ENCODE measurements around the gene MAP4. TPM values are rescaled to one million over a fixed set of nuclear protein-coding genes. Genes with fewer than 3 reads are reported as not detected.

Gene MAP4
- total and polyA plus RNA-seq, 2 of the 13 experiments (the other 11 are each of a cell fraction or from before 2014, with no cell fraction given), result 33.1 to 38.7 TPM

DNA sequence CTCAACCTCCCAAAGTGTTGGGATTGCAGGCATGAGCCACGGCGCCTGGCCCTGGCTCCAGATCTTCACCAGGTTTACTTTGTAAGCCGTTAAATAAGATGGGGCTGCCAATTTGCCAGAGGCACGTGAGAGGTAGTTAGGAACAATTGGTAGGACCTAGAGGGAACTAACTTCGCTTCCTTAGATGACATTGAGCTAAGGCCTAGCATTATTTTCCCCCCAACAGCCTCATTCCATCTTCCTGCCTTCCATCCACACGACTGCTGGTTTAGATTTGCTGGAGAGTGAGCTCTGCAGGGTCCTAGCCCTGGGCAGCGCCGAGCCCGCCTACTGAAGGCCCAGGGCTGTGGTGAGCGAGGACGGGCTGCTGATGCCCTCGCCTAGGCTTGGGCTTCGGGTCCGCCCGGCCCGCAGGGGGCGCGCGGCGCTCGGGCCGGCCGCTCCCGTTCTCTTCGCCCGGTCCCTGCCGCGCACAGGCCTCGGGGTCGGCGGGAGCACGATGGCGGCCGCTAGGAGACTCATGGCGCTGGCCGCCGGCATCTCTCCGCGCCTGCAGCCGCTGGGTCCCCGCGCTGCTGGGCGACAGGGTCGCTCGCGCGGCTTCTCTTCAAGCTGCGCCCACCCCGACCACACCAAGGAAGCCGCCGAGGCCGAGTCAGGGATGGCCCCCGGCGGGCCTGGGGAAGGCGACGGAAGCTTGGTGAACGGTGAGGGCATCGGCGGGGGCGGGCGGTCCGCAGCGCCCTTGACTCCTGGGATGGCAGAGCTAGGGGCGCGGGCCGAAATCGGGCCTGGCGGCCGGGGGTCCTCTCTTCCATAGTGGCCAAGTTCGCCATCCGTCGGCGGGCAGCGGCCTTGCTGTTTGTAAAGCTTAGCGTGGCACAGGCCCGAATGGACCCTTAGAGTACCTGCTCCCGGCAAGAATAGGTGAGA is 191.4 kb downstream of the MAP4 start (continued):
- TF ChIP-seq, protein P1, sequence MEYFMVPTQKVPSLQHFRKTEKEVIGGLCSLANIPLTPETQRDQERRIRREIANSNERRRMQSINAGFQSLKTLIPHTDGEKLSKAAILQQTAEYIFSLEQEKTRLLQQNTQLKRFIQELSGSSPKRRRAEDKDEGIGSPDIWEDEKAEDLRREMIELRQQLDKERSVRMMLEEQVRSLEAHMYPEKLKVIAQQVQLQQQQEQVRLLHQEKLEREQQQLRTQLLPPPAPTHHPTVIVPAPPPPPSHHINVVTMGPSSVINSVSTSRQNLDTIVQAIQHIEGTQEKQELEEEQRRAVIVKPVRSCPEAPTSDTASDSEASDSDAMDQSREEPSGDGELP (IDR thresholded peaks at IDR 0.05; ENCODE audit: borderline replicate concordance, low read depth), result peak; percentile 16; the same call in 1 of the 2 replicates
- TF ChIP-seq, protein P2, sequence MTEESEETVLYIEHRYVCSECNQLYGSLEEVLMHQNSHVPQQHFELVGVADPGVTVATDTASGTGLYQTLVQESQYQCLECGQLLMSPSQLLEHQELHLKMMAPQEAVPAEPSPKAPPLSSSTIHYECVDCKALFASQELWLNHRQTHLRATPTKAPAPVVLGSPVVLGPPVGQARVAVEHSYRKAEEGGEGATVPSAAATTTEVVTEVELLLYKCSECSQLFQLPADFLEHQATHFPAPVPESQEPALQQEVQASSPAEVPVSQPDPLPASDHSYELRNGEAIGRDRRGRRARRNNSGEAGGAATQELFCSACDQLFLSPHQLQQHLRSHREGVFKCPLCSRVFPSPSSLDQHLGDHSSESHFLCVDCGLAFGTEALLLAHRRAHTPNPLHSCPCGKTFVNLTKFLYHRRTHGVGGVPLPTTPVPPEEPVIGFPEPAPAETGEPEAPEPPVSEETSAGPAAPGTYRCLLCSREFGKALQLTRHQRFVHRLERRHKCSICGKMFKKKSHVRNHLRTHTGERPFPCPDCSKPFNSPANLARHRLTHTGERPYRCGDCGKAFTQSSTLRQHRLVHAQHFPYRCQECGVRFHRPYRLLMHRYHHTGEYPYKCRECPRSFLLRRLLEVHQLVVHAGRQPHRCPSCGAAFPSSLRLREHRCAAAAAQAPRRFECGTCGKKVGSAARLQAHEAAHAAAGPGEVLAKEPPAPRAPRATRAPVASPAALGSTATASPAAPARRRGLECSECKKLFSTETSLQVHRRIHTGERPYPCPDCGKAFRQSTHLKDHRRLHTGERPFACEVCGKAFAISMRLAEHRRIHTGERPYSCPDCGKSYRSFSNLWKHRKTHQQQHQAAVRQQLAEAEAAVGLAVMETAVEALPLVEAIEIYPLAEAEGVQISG (CRISPR knock-in tag; IDR thresholded peaks at IDR 0.05), result peak; percentile 100
- TF ChIP-seq CENPX (CRISPR knock-in tag; IDR thresholded peaks at IDR 0.05), result no peak
- no peak for TF ChIP-seq TMF1 (CRISPR knock-in tag; IDR thresholded peaks at IDR 0.05; ENCODE audit: low read depth)
- TF ChIP-seq KDM3A (CRISPR knock-in tag; IDR thresholded peaks at IDR 0.05; ENCODE audit: low read depth), result peak; percentile 84
- TF ChIP-seq ZIK1 (CRISPR knock-in tag; IDR thresholded peaks at IDR 0.05; ENCODE audit: borderline replicate concordance, low read depth), result 0 out of 2 replicates have a peak, but pooled peaks have one; percentile 45
- TF ChIP-seq RAD51 (IDR thresholded peaks at IDR 0.05; ENCODE audit: borderline replicate concordance), result no peak
- TF ChIP-seq SYNCRIP (IDR thresholded peaks at IDR 0.05; ENCODE audit: insufficient read depth, low read depth, low read length), result no peak
- TF ChIP-seq ZNF337 (CRISPR knock-in tag; IDR thresholded peaks at IDR 0.05; ENCODE audit: borderline replicate concordance, low read depth), result no peak
- no peak for TF ChIP-seq CREB1 (IDR thresholded peaks at IDR 0.05)
- no peak for TF ChIP-seq CREB1 (CRISPR knock-in tag; IDR thresholded peaks at IDR 0.05)
- TF ChIP-seq, protein P3, sequence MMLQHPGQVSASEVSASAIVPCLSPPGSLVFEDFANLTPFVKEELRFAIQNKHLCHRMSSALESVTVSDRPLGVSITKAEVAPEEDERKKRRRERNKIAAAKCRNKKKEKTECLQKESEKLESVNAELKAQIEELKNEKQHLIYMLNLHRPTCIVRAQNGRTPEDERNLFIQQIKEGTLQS (CRISPR knock-in tag; IDR thresholded peaks at IDR 0.05), result no peak; the same call in 1 of the 2 replicates
- TF ChIP-seq, protein P4, sequence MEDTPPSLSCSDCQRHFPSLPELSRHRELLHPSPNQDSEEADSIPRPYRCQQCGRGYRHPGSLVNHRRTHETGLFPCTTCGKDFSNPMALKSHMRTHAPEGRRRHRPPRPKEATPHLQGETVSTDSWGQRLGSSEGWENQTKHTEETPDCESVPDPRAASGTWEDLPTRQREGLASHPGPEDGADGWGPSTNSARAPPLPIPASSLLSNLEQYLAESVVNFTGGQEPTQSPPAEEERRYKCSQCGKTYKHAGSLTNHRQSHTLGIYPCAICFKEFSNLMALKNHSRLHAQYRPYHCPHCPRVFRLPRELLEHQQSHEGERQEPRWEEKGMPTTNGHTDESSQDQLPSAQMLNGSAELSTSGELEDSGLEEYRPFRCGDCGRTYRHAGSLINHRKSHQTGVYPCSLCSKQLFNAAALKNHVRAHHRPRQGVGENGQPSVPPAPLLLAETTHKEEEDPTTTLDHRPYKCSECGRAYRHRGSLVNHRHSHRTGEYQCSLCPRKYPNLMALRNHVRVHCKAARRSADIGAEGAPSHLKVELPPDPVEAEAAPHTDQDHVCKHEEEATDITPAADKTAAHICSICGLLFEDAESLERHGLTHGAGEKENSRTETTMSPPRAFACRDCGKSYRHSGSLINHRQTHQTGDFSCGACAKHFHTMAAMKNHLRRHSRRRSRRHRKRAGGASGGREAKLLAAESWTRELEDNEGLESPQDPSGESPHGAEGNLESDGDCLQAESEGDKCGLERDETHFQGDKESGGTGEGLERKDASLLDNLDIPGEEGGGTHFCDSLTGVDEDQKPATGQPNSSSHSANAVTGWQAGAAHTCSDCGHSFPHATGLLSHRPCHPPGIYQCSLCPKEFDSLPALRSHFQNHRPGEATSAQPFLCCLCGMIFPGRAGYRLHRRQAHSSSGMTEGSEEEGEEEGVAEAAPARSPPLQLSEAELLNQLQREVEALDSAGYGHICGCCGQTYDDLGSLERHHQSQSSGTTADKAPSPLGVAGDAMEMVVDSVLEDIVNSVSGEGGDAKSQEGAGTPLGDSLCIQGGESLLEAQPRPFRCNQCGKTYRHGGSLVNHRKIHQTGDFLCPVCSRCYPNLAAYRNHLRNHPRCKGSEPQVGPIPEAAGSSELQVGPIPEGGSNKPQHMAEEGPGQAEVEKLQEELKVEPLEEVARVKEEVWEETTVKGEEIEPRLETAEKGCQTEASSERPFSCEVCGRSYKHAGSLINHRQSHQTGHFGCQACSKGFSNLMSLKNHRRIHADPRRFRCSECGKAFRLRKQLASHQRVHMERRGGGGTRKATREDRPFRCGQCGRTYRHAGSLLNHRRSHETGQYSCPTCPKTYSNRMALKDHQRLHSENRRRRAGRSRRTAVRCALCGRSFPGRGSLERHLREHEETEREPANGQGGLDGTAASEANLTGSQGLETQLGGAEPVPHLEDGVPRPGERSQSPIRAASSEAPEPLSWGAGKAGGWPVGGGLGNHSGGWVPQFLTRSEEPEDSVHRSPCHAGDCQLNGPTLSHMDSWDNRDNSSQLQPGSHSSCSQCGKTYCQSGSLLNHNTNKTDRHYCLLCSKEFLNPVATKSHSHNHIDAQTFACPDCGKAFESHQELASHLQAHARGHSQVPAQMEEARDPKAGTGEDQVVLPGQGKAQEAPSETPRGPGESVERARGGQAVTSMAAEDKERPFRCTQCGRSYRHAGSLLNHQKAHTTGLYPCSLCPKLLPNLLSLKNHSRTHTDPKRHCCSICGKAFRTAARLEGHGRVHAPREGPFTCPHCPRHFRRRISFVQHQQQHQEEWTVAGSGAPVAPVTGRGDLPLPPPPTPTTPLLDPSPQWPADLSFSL (CRISPR knock-in tag; IDR thresholded peaks at IDR 0.05), result no peak
- no peak for TF ChIP-seq NFE2L2 (IDR thresholded peaks at IDR 0.05; ENCODE audit: low read length)
- 0 out of 2 replicates have a peak, but pooled peaks have one; percentile 73 for TF ChIP-seq ZNF34 (CRISPR knock-in tag; IDR thresholded peaks at IDR 0.05; ENCODE audit: borderline replicate concordance)
- TF ChIP-seq KDM5B (CRISPR knock-in tag; IDR thresholded peaks at IDR 0.05; ENCODE audit: borderline replicate concordance), result peak; percentile 96; the same call in 1 of the 2 replicates
- TF ChIP-seq ZNF703 (CRISPR knock-in tag; IDR thresholded peaks at IDR 0.05; ENCODE audit: borderline replicate concordance), result peak; percentile 85; the same call in 1 of the 2 replicates
- peak; percentile 93 for TF ChIP-seq BRD4 (CRISPR knock-in tag; IDR thresholded peaks at IDR 0.05)
